ENCODE data around the gene CFAP92. TPM values are rescaled to one million over a fixed set of nuclear protein-coding genes. Genes with fewer than 3 reads are reported as not detected.

The CFAP92 gene
- total RNA-seq, 1 experiment from 2014 or later: 0.92 TPM

DNA sequence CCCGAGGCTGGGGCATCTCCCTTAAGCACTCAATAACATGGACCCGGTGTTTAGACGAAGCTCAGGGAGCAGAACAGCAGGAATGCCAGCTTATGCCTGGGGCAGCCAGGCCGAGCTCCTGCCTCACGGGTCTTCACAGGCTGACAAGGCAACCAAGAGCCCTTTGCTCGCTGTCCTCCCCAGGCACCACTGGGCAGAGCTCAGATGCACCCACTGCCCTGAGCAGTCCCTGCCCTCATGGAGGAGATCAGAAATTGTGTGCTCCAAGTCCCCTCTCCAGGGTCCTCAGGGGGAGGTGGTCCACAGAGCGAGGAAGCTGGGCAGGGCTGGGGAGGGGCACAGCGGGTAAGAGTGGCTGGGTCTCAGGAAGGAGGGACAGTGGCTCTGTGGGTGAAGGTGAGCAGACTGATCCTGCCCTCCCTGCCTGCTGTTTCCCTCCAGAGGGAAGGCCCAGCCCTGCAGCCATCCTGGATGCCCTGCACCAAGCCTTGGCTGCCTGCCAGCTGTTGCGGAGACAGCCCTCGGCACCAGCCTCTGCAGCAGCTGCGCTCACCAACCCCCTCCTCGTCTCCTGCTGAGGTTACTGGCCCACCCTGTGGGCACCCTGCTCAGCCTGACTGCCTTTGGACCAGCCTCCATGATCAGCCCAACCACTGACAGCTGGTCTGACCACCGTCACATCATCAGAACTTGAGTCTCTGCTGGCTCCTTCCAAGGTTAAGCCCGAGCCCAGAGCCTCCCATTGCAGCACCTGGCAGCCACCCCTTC is 45.6 kb upstream of the CFAP92 start:
- Histone ChIP-seq H3K79me2 (ENCODE audit: insufficient read depth, low read length) (no peaks in the 10 kb centered on the region), H3K4me2 (ENCODE audit: insufficient read depth, insufficient read length, low read length) (no peak overlapping the region), H3K23ac (ENCODE audit: insufficient read length, low read depth, low read length) (no peak overlapping the region), H3K79me1 (ENCODE audit: insufficient read depth, low read depth, low read length, poor library complexity, severe bottlenecking) (no peaks in the 10 kb centered on the region), H3K27ac (ENCODE audit: insufficient read length, low read depth, low read length) (no peak overlapping the region), H2BK15ac (ENCODE audit: low read depth, low read length) (no peak overlapping the region), H4K20me1 (ENCODE audit: control insufficient read depth, insufficient read depth, insufficient read length) (no peaks in the 10 kb centered on the region), H2BK5ac (ENCODE audit: insufficient read length, low read length) (no peak overlapping the region), H3K18ac (ENCODE audit: insufficient read length, low read depth, low read length) (no peak overlapping the region), H4K91ac (ENCODE audit: insufficient read length, low read depth, low read length) (no peak overlapping the region), H3T11ph (ENCODE audit: low read length) (no peak overlapping the region), H3K4me1 (ENCODE audit: insufficient read depth, low read length) (no peaks in the 10 kb centered on the region; the same call in 1 of the 2 replicates), H3K23me2 (ENCODE audit: insufficient read length, low read depth, low read length, poor library complexity, severe bottlenecking) (no peaks in the 10 kb centered on the region), H4K8ac (replicated peaks; ENCODE audit: insufficient read length, low read depth, low read length) (no peak overlapping the region), H3K14ac (ENCODE audit: insufficient read depth, low read length) (no peak overlapping the region), H2AK5ac (ENCODE audit: insufficient read length, low read length) (no peak overlapping the region), H2BK120ac (ENCODE audit: low read depth, low read length, poor library complexity, severe bottlenecking) (no peak overlapping the region), H3K56ac (ENCODE audit: insufficient read length, low read depth, low read length) (no peak overlapping the region), H2BK12ac (ENCODE audit: insufficient read length, low read depth, low read length) (no peak overlapping the region), H3K9me3 (ENCODE audit: control insufficient read depth, low read depth, low read length) (no peaks in the 10 kb centered on the region), H3K9ac (ENCODE audit: extremely low read depth, insufficient read length, low read length) (no peak overlapping the region), H2AFZ (ENCODE audit: low read length) (no peak overlapping the region), H4K5ac (ENCODE audit: insufficient read length, low read depth, low read length) (no peak overlapping the region), H3K4ac (ENCODE audit: low read depth, low read length) (no peak overlapping the region), H3K27me3 (ENCODE audit: insufficient read depth, low read length) (no peaks in the 10 kb centered on the region), H2BK20ac (ENCODE audit: low read depth, low read length, poor library complexity, severe bottlenecking) (no peak overlapping the region)
- Mint-ChIP-seq H3K27me3 (ENCODE audit: low read depth) (no peaks in the 10 kb centered on the region), H3K4me1 (peaks cover 15 to 39% of the 10 kb centered on the region in 2 experiments), H3K36me3 (ENCODE audit: insufficient read depth in 1 of 3, low read depth in 3 of 3) (no peaks in the 10 kb centered on the region), H3K9me3 (peaks cover 0 to 4% of the 10 kb centered on the region in 2 experiments; a peak in 2 of 5 replicates), H3K27ac (no peak overlapping the region; a peak in 1 of 7 replicates), H3K4me3 (no peak overlapping the region)
- TF ChIP-seq, protein P1, sequence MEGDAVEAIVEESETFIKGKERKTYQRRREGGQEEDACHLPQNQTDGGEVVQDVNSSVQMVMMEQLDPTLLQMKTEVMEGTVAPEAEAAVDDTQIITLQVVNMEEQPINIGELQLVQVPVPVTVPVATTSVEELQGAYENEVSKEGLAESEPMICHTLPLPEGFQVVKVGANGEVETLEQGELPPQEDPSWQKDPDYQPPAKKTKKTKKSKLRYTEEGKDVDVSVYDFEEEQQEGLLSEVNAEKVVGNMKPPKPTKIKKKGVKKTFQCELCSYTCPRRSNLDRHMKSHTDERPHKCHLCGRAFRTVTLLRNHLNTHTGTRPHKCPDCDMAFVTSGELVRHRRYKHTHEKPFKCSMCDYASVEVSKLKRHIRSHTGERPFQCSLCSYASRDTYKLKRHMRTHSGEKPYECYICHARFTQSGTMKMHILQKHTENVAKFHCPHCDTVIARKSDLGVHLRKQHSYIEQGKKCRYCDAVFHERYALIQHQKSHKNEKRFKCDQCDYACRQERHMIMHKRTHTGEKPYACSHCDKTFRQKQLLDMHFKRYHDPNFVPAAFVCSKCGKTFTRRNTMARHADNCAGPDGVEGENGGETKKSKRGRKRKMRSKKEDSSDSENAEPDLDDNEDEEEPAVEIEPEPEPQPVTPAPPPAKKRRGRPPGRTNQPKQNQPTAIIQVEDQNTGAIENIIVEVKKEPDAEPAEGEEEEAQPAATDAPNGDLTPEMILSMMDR (conservative IDR thresholded peaks at IDR 0.05): no peak
- WGBS (ENCODE audit: extremely low coverage, insufficient read length, low lambda C conversion rate): no CpG with 5 or more reads among the region's 14 CpGs
- DNase-seq: no peak
